GM19025 (cell line): ENCODE data around the gene NUPR1.
A peak's percentile ranks its signal among the peaks of the same experiment; 100 is the strongest.
"Not testable (repeated sequence)": the region's sequence is repeated elsewhere in the genome, so short reads cannot be mapped to it uniquely, and the experiment has no call there.

ENCODE experiments used
- ATAC-seq: cut with Tn5 transposase; IDR thresholded peaks from one replicate; pipeline ENCODE4 v1.9.1; 2021; ENCODE audit warnings: mild to moderate bottlenecking, low read depth, moderate library complexity; ENCODE audit not compliant: unreplicated experiment

Gene NUPR1

DNA sequence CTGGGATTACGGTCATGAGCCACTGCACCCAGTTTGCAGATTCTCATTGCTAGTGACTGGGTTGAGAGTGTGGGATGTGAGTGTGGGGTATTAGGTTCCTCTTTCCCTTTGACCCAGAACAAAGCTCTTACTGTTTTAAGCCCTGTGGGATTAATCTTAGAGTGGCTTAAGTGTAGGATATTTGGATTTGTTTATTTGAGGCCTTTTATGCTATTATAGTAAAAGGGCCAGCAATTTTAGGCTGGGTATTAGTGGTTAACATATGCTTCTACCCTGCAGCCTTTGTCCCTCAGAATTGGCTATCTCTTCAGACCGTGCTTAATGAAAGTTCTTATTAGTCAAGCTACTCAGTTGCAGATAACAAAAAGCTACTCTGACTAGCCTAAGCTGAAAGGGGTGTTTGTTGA is 18.1 kb upstream of the NUPR1 start:
- no peak for ATAC-seq

DNA sequence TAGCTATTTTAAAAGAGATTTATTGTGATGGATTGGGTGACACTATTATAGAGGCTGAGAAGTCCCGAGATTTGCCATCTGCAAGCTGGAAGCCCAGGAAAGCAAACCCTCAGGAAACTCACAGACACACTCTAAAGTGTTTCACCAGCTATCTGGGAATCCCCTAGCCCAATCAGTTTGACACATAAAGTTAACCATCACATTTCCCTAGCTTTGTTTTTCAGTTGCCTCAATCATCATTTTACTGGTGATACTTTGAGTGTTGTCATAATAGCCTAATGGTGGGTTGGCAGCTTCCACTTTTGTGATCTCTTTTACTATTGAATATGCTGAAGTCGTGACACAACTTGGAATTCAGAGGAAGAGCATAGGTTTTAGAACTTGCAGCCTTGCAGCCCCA is 16.8 kb upstream of the NUPR1 start:
- no peak for ATAC-seq

DNA sequence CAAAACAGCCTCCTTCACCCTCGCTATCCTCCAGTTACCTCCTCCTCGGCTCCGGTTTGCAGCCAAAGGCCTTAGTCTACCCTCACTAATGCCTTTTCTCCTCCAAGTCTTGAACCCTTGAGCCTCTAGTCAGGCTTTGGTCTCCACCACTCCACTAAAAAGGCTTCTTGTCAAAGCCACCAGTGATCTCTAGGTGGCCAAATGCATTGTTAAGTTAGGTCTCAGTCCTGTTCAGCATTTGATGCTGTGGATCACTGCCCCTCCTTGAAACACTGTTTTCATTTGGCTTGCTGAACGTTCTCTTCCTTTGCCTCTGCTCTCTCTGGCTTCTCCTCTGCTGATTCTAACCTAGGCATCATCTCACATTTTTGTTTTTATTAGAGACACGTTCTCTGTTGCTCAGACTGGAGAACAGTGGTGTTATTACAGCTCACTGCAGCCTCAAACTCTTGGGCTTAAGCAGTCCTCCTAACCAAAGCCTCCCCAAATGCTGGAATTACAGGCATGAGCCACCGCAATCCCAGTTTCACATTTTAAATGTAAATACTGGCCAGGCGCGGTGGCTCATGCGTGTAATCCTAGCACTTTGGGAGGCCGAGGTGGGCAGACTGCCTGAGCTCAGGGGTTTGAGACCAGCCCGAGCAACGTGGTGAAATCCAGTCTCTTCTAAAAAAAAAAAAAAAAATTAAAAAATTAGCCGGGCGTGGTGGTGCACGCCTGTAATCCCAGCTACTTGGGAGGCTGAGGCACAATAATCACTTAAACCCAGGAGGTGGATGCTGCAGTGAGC is 16.1 kb upstream of the NUPR1 start:
- ATAC-seq = no peak

DNA sequence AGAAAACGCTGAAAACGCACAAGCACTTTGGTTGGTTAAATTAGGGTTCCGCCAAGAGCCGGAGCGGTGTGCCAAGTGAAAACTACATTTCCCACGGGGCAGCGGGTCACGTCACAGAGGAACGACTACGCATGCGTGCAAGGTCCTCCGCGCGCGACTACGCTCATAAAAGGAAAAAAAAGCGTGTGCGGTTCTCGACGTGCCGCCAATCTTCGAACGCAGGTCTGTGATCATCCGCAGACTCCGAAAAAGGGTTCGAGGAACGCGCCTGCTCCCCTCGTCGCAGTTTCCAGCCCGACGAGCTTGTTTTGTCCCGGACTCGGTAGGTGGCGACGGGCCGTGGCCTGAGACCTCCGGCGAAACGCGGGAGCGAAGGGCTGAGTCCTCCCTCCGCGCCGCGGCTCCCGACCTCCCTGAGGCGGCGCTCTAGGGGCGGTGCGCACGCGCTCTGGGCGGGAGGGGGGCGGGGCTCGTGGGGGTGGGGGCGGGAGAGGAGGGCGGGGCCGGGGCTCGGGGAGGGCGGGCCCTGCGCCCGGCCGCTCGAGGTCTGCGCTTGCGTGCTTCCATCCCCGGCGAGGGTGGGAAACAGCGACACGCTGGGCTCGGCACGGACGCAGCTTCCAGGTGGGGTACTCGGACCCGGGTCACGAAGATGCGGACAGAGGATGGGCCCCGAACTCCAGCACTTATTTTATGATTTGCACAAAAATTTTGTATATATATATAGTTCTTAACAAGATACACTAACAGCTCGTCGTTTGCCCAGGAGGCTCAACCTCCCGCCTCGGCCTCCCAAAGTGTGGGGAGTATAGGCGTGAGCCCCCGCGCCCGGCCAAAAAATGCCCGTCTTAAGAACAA is 15.2 kb upstream of the NUPR1 start, which contains the start of gene SGF29:
Gene SGF29 (plus strand): TSS at position 145 of the 858 bp plus-strand sequence. CDS start 27,150 bp downstream, outside the sequence.
- ATAC-seq = peak; percentile 68

DNA sequence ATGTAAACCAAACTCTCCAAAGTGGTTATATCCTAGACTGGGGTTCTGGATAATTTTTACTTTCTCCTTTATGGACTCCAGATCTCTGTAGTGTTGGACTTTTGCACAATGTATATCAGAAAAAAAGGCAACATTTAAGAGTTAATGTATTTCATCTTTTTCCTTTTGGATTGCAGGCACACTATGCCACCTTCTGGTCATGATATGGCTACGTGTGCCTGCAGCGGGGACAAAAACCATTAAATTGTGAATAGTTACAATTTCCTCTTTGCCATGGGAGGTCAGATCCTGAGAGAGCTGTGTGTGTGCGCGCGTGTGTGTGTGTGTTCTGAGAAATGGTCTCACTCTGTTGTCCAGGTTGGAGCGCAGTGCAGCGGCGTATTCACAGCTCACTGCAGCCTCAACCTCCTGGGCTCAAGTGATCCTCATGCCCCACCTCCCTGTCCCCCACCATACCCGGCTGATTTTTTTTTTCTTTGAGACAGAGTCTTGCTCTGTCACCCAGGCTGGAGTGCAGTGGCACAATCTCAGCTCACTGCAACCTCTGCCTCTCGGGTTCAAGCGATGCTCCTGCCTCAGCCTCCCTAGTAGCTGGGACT is 10.6 kb upstream of the NUPR1 start:
- ATAC-seq = no peak

DNA sequence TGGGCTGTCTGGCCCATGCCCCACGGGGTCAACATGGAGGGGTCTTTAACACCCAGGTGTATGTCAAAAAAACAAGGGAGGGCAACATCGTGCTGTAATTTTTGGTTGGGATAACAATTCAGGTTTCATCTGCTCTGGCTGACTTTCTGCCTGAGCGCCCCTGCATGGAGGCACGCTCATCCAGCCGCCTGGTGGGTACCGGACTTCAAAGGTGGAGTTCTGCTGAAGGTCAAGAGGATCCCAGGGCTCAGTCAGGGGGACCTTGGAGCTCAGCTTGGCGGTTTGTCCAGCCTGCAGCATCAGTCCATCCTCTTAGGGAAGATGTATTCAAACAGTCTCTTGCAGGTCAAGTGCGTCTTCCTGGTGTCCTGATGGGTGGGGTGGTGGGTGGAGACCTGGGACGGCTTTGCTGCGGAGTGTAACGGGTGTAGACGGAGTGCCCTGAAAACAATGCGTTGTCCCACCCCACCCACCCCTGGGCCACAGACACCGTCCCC is 9.6 kb upstream of the NUPR1 start:
- ATAC-seq = no peak

DNA sequence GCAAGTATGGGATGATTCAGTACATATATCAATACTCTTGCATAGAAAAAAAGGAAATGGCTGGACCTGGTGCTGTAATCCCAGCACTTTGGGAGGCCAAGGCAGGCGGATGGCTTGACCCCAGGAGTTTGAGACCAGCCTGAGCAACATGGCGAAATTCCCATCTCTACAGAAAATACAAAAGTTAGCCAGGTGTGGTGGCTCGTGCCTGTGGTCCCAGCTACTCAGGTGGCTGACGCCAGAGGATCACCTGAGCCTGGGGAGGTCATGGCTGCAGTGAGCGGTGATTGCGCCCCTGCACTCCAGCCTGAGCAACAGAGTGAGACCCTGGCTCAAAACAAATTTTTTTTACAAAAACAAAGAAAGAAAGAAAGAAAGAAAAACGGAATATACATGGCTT is 7.9 kb upstream of the NUPR1 start:
- no peak for ATAC-seq

DNA sequence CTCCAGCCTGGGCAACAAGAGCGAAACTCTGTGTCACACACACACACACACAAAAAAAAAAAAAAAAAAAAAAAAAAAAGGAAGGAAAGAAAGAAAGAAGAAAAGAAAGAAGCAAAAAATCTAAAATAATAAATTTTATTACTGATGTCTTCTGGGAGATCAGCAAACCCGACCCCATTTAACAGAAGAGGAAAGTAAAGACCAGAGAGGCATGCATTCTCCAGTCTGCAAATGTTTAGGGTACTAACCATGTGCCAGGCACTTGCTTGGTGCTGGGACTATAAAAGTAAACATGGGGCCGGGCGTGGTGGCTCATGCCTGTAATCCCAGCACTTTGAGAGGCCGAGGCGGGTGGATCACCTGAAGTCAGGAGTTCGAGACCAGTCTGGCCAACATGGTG is 7.2 kb upstream of the NUPR1 start:
- ATAC-seq = not testable (repeated sequence)

DNA sequence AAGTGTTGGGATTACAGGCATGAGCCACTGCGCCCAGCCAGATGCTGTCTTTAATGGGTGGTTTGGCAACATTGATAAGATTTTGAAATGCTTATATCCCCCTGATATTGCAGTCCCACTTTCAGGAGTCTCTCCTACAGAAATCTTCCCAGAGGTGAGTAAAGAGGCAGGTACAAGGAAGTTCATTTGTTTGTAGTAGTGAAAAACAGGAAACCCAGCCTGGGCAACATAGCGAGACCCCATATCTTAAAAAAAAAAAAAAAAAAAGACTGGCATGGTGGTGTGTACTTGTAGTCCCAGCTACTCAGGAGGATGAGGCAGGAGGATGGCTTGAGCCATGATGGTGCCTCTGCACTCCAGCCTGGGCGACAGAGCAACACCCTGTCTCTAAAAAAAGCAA is 6.2 kb upstream of the NUPR1 start:
- ATAC-seq = no peak

DNA sequence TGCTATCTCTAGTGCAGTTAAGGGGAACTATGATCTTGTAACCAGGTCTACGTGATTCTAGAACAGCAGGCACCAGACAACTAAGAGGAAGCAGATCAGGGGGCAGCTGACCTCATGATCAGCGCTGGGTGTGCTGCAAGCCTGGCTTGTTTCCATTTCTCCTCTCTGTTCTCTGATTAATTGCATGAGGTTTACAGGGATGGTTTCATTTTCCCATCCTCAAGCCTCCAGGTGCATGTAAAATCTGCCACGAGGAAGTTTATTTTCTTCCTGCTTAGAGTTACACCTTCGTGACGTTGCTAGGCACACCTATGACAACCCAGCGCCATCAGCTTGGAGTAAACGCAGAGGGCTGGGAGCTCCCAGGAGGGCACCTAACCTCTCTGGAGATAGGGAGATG is 4.3 kb upstream of the NUPR1 start:
- ATAC-seq = no peak

DNA sequence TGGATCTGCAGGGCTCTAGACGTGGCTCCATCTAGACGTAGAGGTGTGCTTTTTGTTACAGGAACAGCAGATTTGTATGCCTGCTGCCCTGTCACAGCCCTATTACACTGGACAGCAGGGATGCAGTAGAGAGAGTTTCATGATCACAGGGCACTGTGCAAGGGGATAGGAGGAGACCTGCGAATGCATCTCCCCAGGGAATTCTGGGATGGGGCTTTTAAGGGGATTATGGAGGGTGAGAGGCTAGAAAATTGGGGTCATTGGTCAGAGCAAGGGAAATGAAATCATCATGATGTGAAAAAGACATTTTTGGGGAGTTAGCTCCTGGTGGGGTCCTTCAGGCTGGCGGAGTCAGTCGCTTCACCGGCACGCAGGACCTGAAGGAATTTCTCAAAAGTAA is 3.9 kb upstream of the NUPR1 start:
- no peak for ATAC-seq

DNA sequence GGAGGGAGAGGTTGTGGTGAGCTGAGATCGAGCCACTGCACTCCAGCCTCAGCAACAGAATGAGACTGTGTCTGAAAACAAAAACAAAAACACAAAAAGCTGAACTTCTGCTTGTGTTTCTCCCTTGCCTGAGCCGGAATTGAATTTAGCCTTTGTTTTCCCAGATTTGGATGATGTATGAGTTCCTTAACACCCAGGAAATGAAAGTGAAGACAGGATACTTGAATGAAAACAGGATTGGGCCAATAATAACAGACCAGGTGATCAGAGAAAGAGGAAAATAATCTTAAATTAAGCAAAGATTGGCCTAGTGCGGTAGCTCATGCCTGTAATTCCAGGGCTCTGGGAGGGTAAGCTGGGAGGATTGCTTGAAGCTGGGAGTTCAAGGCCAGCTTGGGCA is 1.6 kb upstream of the NUPR1 start:
- ATAC-seq = no peak

DNA sequence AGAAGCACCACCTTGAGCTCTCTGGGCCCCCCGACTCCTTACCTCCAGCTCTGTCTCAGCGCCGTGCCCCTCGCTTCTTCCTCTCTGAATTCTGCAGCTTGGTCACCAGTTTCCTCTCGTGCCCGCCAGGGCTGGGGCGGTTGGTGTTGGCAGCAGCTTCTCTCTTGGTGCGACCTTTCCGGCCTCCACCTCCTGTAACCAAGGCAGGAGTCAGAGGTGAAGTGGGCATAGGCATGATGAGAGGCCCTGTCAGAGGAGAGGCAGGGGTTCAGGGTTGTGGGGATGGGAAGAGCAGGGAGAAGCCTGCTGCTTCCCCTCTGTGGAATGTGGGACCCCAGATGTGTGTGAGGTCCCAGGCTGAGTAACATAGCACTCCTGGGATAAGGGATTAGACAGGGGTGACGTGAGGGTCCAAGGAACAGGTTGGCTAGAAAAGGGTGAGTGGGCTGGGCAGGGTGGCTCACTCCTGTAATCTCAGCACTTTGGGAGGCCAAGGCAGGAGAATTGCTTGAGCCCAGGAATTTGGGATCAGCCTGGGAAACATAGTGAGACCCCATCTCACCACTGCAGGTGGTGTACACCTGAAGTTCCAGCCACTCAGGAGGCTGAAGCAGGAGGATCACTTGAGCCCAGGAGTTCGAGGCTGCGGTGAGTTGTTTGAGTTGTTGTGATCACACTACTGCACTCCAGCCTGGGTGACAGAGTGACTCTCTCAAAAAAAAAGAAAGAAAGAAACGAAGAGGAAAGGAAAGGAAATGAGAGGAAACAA is 626 bp downstream of the NUPR1 start:
- no peak for ATAC-seq

DNA sequence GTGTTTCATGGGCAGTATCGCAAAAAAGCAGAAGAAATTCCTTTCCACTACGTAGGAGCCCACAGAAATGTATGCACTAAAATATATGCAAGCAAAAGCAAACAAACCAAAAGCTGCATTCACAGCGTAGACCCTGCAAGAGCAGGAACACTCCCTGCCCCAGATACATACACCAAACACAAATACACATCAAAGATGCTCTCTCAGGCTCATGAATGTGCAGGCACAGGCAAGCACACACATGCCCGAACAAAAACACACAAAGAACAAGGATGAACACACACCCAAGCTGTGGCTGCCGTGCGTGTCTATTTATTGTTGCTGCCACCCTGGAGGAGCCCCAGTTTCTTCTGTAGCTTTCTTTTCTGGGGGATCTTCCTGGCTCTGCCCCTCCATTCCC is 1.7 kb downstream of the NUPR1 start:
- no peak for ATAC-seq

DNA sequence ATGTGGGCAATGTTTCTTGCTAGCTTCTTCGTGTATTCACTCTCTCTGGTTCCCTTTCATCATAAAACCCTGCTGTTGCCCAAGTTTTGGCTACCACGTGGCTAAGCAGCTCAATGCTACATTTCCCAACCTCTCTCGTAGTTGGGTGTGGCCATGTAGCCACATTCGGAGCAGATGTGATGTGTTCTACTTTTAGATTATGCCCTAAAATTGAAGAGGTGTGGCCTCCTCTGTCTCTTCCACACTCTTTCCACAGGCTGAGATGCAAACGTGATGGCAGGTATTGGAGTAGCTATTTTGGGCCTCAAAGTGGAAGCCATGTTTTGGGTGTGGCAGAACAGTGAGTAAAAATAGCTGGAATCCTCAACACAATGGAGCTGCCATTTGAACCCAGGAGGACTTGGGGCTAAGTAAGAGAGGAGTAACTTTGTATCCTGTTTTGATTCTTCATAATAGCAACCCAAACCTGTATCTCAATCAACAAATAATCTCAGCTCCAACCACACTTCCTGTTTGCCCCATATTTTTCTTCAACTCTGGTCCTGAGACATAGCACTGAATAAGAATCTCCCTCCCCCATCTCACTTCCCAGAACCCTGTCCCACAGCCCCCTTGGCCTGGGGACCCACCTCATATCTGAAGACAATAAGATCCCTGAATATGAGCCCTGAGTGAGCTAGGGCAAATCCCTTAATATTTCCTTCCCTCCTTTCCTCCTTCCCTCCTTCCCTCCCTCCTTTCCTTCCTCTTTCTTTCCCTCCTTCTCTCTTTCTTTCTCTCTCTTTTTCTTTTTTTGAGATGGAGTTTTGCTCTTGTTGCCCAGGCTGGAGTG is 4.0 kb downstream of the NUPR1 start:
- ATAC-seq = no peak

DNA sequence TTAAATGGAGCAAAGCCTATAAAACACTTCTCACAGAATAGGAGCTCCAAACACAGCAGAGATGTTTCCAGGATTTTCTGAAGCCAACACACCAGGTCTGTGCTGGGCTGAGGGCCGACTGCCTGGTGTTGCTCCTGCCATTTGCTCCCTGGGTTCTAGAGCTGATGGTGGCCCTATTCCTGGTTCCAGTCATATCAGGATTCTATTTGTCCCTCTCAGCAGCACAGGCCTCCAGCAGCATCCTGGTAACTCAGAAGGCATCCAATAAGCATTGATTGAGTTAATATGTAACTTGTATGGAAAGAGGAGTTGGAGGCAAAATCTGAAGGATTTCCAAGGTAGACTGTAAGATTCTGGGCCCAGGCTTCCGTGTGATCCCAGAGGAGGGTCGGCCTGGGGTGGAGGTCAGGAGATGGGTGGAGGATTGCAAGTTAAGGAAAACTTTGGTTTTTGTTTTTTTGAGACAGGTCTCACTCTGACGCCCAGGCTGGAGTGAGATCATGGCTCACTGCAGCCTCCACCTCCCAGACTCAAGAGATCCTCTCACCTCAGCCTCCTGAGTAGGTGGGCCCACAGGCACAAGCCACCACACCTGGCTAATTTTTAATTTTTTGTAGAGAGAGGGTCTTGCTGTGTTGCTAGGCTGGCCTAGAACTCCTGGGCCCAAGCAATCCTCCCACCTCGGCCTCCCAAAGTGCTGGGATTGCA is 5.7 kb downstream of the NUPR1 start:
- no peak for ATAC-seq

DNA sequence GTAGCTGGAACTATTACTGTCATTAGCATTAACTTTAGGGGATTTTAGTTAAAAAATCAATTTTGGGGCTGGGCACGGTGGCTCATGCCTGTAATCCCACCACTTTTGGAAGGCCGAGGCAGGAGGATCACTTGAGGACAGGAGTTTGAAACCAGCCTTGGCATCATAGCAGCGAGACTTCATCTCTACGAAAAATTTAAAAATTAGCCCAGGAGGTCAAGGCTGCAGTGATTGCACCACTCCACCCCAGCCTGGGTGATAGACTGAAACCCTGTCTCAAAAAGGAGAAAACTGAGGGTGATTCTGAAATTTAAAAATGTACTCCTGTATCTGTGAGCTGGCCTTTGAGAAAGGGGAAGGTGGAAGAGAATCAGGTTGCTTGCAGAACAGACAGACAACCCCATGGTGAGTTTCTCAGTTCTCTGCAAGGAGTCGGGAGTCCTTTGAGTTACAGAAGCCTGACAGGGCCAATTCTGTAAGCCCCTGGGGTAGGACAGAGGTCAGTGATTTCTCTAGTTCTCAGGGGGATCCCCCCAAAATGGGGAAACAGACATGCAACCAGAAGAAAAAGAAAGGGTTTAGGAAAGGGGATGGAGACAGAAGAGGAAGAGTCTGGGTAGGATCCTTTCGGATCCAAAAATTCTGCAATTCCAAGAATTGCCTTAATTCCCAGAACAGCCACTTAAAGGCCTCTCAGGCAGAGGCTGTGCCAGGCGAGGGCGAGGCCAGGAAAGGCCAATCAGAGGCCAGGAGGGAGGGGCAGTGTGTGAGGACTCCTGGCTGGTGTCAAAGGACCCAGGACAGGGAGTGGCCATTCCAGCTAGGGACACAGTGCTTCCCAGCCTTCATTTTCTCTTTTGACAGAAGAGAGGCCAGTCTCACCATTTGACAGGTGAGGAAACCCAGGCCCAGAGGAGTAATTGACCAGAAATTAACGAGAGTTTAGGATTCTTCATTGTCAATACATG is 6.7 kb downstream of the NUPR1 start:
- no peak for ATAC-seq

DNA sequence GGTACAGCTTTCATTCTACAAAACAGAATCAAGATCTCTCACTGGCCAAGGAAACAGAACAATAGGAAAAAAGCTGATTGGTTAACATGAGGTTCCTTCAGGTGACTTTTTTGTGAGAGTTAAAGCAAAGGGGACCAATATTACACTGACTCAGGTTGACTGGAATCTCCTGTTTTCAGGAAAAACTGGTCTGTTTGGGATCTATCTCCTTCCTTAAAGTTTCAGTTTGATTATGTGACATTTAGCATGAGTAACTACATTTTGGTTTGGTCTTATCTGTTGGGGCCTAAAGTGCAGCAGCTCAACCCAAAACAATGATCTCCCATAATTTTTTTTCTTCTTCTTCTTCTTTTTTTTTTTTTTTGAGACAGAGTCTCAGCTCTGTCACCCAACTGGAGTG is 9.7 kb downstream of the NUPR1 start:
- ATAC-seq = no peak
